Endothelial cell of umbilical vein (primary cell): Measurements from ENCODE around the gene KSR1.

Experiments used
- CTCF ChIP-seq, 2 donors: IDR thresholded peaks; 1 replicate in 1 of 2; 2 replicates in 1 of 2; pipeline ENCODE4 v1.5.1; 2011; ENCODE audit warnings: low read length in 2 of 2, mild to moderate bottlenecking in 2 of 2, moderate library complexity in 2 of 2, control low read depth in 1 of 2, inconsistent platforms in 1 of 2, low read depth in 1 of 2; ENCODE audit not compliant: insufficient read depth in 1 of 2; ENCODE audit errors: extremely low read depth in 1 of 2
- EZH2 ChIP-seq: IDR thresholded peaks from 2 replicates; pipeline ENCODE4 v1.6.1; 2012; ENCODE audit warnings: borderline replicate concordance, low read depth, mild to moderate bottlenecking, moderate library complexity, low read length, inconsistent platforms; ENCODE audit not compliant: severe bottlenecking
- MAX ChIP-seq: IDR thresholded peaks from 2 replicates; pipeline ENCODE4 v1.6.1; 2011; ENCODE audit not compliant: insufficient read depth, insufficient read length
- POLR2A ChIP-seq: IDR thresholded peaks from 2 replicates; pipeline ENCODE4 v1.6.1; 2012; ENCODE audit warnings: low read depth, mild to moderate bottlenecking, control low read depth, low read length
- POLR2AphosphoS5 ChIP-seq: IDR thresholded peaks from 2 replicates; pipeline ENCODE4 v1.6.1; 2012; ENCODE audit warnings: low read depth, mild to moderate bottlenecking, control low read depth, low read length, moderate library complexity; ENCODE audit not compliant: insufficient read depth

GRCh38 chr17:27462714-27463113 is 6.5 kb downstream of the KSR1 start:
- no peak for TF ChIP-seq CTCF (IDR thresholded peaks at IDR 0.05; ENCODE audit: extremely low read depth in 1 of 2, insufficient read depth in 1 of 2, low read depth in 1 of 2, low read length in 2 of 2)
- no peak for TF ChIP-seq EZH2
- no peak for TF ChIP-seq POLR2AphosphoS5
- no peak for TF ChIP-seq MAX
- TF ChIP-seq POLR2A, result no peak
